ENCODE data around the gene ERCC2. TPM values are rescaled to one million over a fixed set of nuclear protein-coding genes. Genes with fewer than 3 reads are reported as not detected.

ERCC2 gene
- total and polyA plus RNA-seq, 2 of the 4 experiments (the other 2 are of a cell fraction): 30.6 to 66.5 TPM

GRCh38 chr19:45352914-45353796 lies 17.2 kb downstream of the ERCC2 start:
- WGBS, 2 experiments (ENCODE audit: extremely low coverage in 2 of 2, insufficient read length in 1 of 2): 100% methylated on average over 2 of the region's 20 CpGs; no CpG with 5 or more reads in 1 of the 2 experiments
- Histone ChIP-seq H3K4me2 (ENCODE audit: low read depth, low read length) (no peak overlapping the region), H3K36me3 (ENCODE audit: control insufficient read depth, insufficient read depth, low read length) (peaks cover 51% of the 10 kb centered on the region), H3K4me3 (ENCODE audit: insufficient read depth, low read depth, low read length) (no peak overlapping the region), H3K9me1 (ENCODE audit: insufficient read depth, low read length) (peaks cover 2% of the 10 kb centered on the region; the same call in 1 of the 2 replicates), H3K9me3 (ENCODE audit: control insufficient read depth, insufficient read depth, low read length) (no peaks in the 10 kb centered on the region), H3K27me3 (ENCODE audit: control insufficient read depth, insufficient read depth, low read length) (no peaks in the 10 kb centered on the region), H3K79me1 (ENCODE audit: low read depth in 1 of 2, low read length in 2 of 2) (peaks cover 0 to 10% of the 10 kb centered on the region in 2 experiments; a peak in 2 of 4 replicates), H3K23ac (ENCODE audit: low read depth, low read length) (no peak overlapping the region), H3K9ac (ENCODE audit: low read depth, low read length) (no peak overlapping the region), H2AK9ac (replicated peaks; ENCODE audit: low read depth, low read length, poor library complexity) (no peak overlapping the region), H3K4ac (ENCODE audit: low read depth, low read length) (no peak overlapping the region), H4K5ac (ENCODE audit: low read depth, low read length) (no peak overlapping the region), H4K20me1 (ENCODE audit: insufficient read depth, low read length) (peaks cover 12% of the 10 kb centered on the region), H2BK20ac (ENCODE audit: low read depth, low read length) (no peak overlapping the region), H3K4me1 (ENCODE audit: control insufficient read depth, insufficient read depth, low read length) (no peaks in the 10 kb centered on the region), H2AFZ (replicated peaks; ENCODE audit: low read length, poor library complexity) (no peak overlapping the region), H3K14ac (replicated peaks; ENCODE audit: low read depth, low read length) (no peak overlapping the region), H3K27ac (ENCODE audit: insufficient read depth, low read length) (no peak overlapping the region), H4K8ac (ENCODE audit: low read depth in 2 of 2, low read length in 2 of 2) (no peak overlapping the region), H2BK15ac (ENCODE audit: low read depth, low read length) (no peak overlapping the region), H2BK120ac (ENCODE audit: low read depth, low read length) (no peak overlapping the region), H2BK5ac (ENCODE audit: low read depth, low read length, poor library complexity, severe bottlenecking) (no peak overlapping the region), H2AK5ac (ENCODE audit: low read depth, low read length) (no peak overlapping the region), H3K18ac (ENCODE audit: low read depth, low read length) (no peak overlapping the region), H4K91ac (ENCODE audit: insufficient read depth, low read depth, low read length) (no peak overlapping the region), H3K56ac (ENCODE audit: extremely low read depth, insufficient read depth, low read length) (no peak overlapping the region)
- CTCF ChIA-PET: no interaction called here
- POLR2A ChIA-PET (ENCODE audit: unreplicated experiment): no interaction called here
- no TSS peak for BruUV-seq (replicated peaks)
- DNase-seq (no peak), ATAC-seq (ENCODE audit: low read depth) (no peak)
- dilution Hi-C loops (cut with HindIII; ENCODE audit: low sequenced_read_pairs, unreplicated experiment): no loop called here
- intact Hi-C loops (cut with micrococcal nuclease): no loop called here
- in situ Hi-C loops (cut with MboI; ENCODE audit: low sequenced_read_pairs): no loop called here
- no peak for TF ChIP-seq MXI1 (IDR thresholded peaks at IDR 0.05; ENCODE audit: borderline replicate concordance, low read depth, low read length)
- TF ChIP-seq, protein P1, sequence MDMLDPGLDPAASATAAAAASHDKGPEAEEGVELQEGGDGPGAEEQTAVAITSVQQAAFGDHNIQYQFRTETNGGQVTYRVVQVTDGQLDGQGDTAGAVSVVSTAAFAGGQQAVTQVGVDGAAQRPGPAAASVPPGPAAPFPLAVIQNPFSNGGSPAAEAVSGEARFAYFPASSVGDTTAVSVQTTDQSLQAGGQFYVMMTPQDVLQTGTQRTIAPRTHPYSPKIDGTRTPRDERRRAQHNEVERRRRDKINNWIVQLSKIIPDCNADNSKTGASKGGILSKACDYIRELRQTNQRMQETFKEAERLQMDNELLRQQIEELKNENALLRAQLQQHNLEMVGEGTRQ (IDR thresholded peaks at IDR 0.05; ENCODE audit: low read depth, low read length): no peak
- no peak for TF ChIP-seq RCOR1 (IDR thresholded peaks at IDR 0.05; ENCODE audit: insufficient replicate concordance, low read length)
- TF ChIP-seq BHLHE40 (IDR thresholded peaks at IDR 0.05; ENCODE audit: low read depth, low read length): no peak
- no peak for TF ChIP-seq SMC3 (IDR thresholded peaks at IDR 0.05; ENCODE audit: low read depth, low read length)
- TF ChIP-seq RFX5 (IDR thresholded peaks at IDR 0.05; ENCODE audit: low read depth, low read length): no peak
- no peak for TF ChIP-seq RAD21 (IDR thresholded peaks at IDR 0.05; ENCODE audit: low read length)
- no peak for TF ChIP-seq CEBPB (IDR thresholded peaks at IDR 0.05; ENCODE audit: low read depth, low read length)
- no peak for TF ChIP-seq MAFK (IDR thresholded peaks at IDR 0.05; ENCODE audit: low read depth, low read length)
- TF ChIP-seq MAZ (IDR thresholded peaks at IDR 0.05; ENCODE audit: borderline replicate concordance, low read depth, low read length): no peak
- no peak for TF ChIP-seq CTCF (conservative IDR thresholded peaks at IDR 0.05; ENCODE audit: low read depth, low read length)
- TF ChIP-seq FOS (IDR thresholded peaks at IDR 0.05; ENCODE audit: low read depth, low read length): no peak
- no peak for TF ChIP-seq ELK1 (IDR thresholded peaks at IDR 0.05; ENCODE audit: borderline replicate concordance, low read depth, low read length)
- no peak for TF ChIP-seq CHD1 (IDR thresholded peaks at IDR 0.05; ENCODE audit: low read depth, low read length)

All from IMR-90 (cell line).